B cell (primary cell): ENCODE results near the gene FSIP1. TPM values are rescaled to one million over a fixed set of nuclear protein-coding genes. Genes with fewer than 3 reads are reported as not detected.

Experiments used
- ATAC-seq: fragments of 200-7000 bp; cut with Tn5 transposase; one replicate; pipeline ENCODE4 v1.10.0; 2021; ENCODE audit warnings: low read depth, mild to moderate bottlenecking, moderate number of reproducible peaks, moderate library complexity
- CTCF ChIA-PET: fragments of 350-600 bp; sonication (Branson Sonifier 250); formaldehyde crosslinking; loops from one replicate; lab custom pipeline; 2021; ENCODE audit warnings: antibody characterized with exemption, inconsistent platforms; lab: Charles Lee
- POLR2A ChIA-PET: fragments of 350-600 bp; sonication (Branson Sonifier 250); formaldehyde crosslinking; loops from one replicate; lab custom pipeline; 2021; ENCODE audit warnings: antibody characterized with exemption; lab: Charles Lee
- DNase-seq: peaks from one replicate; pipeline ENCODE4 v3.0.0; 2013
- H2AFZ ChIP-seq: 2 replicates; pipeline ENCODE4 v1.6.1; 2012; ENCODE audit warnings: mild to moderate bottlenecking, low read depth, low read length; ENCODE audit not compliant: insufficient read depth, poor library complexity, severe bottlenecking
- H3K27ac ChIP-seq, 2 donors: 1 replicate in 1 of 2; 2 replicates in 1 of 2; pipeline ENCODE4 v1.5.1; 2012 to 2013; ENCODE audit warnings: low read length in 2 of 2, mild to moderate bottlenecking in 2 of 2, moderate library complexity in 1 of 2
- H3K27me3 ChIP-seq, 4 experiments: fragments of 200-600 bp in 1 of 4; sonication (generic) in 1 of 4; replicated peaks in 1 of 4; 1 replicate in 2 of 4; 2 replicates in 2 of 4; pipeline versions ENCODE4 v1.6.1 to v1.7.0; 2013 to 2016; ENCODE audit warnings: low read length in 3 of 4, mild to moderate bottlenecking in 2 of 4, mixed read lengths in 1 of 4, moderate library complexity in 1 of 4; ENCODE audit not compliant: insufficient read depth in 4 of 4, control insufficient read depth in 3 of 4; ENCODE audit errors: control extremely low read depth in 1 of 4
- H3K36me3 ChIP-seq, 2 experiments: replicated peaks in 1 of 2; 1 replicate in 1 of 2; 2 replicates in 1 of 2; pipeline versions ENCODE4 v1.6.1 to v1.7.1; 2013; ENCODE audit warnings: low read length in 1 of 2; ENCODE audit not compliant: insufficient read depth in 2 of 2, control insufficient read depth in 1 of 2; ENCODE audit errors: control extremely low read depth in 1 of 2, extremely low read depth in 1 of 2
- H3K4me1 ChIP-seq, 2 donors: fragments of 200-600 bp in 1 of 2; sonication (generic) in 1 of 2; 1 replicate in 1 of 2; 2 replicates in 1 of 2; pipeline versions ENCODE4 v1.5.1 to v1.6.1; 2013 to 2017; ENCODE audit warnings: low read length in 2 of 2; ENCODE audit not compliant: control insufficient read depth in 2 of 2, insufficient read depth in 2 of 2
- H3K4me2 ChIP-seq: replicated peaks from 2 replicates; pipeline ENCODE3; 2012; ENCODE audit warnings: mild to moderate bottlenecking, low read depth, low read length; ENCODE audit not compliant: poor library complexity, severe bottlenecking
- H3K4me3 ChIP-seq, 5 experiments: fragments of 200-600 bp in 1 of 5; sonication (generic) in 1 of 5; 1 replicate in 3 of 5; 2 replicates in 2 of 5; pipeline versions ENCODE4 v1.5.1 to v1.7.0; 2011 to 2016; ENCODE audit warnings: low read length in 4 of 5, mild to moderate bottlenecking in 4 of 5, low read depth in 2 of 5, control low read depth in 1 of 5, moderate library complexity in 1 of 5; ENCODE audit not compliant: insufficient read depth in 1 of 5; ENCODE audit errors: control extremely low read depth in 1 of 5, extremely low read depth in 1 of 5
- H3K79me2 ChIP-seq: fragments of 200-600 bp; sonication (generic); one replicate; pipeline ENCODE4 v1.6.0; 2016; ENCODE audit warnings: low read length; ENCODE audit not compliant: control insufficient read depth, insufficient read depth
- H3K9ac ChIP-seq: fragments of 200-600 bp; sonication (generic); 2 replicates; pipeline ENCODE4 v1.6.1; 2017; ENCODE audit warnings: mild to moderate bottlenecking, low read length, moderate library complexity
- H3K9me3 ChIP-seq, 3 donors: one replicate each; pipeline versions ENCODE4 v1.6.1 to v1.7.1; 2013; ENCODE audit warnings: low read length in 2 of 3; ENCODE audit not compliant: control insufficient read depth in 2 of 3, insufficient read depth in 1 of 3; ENCODE audit errors: control extremely low read depth in 1 of 3
- H4K20me1 ChIP-seq: 2 replicates; pipeline ENCODE4 v1.6.0; 2012; ENCODE audit warnings: mild to moderate bottlenecking, low read length; ENCODE audit not compliant: insufficient read depth, control insufficient read depth, poor library complexity, severe bottlenecking
- H3K27ac Mint-ChIP-seq: one replicate; pipeline ENCODE4 v1.8.0; 2021; ENCODE audit warnings: mixed read lengths
- H3K27me3 Mint-ChIP-seq: one replicate; pipeline ENCODE4 v1.8.0; 2021; ENCODE audit warnings: mixed read lengths
- H3K4me1 Mint-ChIP-seq: one replicate; pipeline ENCODE4 v1.8.0; 2021; ENCODE audit warnings: mixed read lengths
- H3K4me3 Mint-ChIP-seq: one replicate; pipeline ENCODE4 v1.8.0; 2021; ENCODE audit warnings: mixed read lengths
- H3K9me3 Mint-ChIP-seq: one replicate; pipeline ENCODE4 v1.8.0; 2022; ENCODE audit warnings: mixed read lengths; ENCODE audit not compliant: insufficient read depth
- EZH2 ChIP-seq: IDR thresholded peaks from 2 replicates; pipeline ENCODE4 v1.6.1; 2012; ENCODE audit warnings: borderline replicate concordance, low read depth, mild to moderate bottlenecking, moderate library complexity, low read length; ENCODE audit not compliant: insufficient read depth, poor library complexity, severe bottlenecking
- WGBS: methylation state at CpG from one replicate; pipeline ENCODE4 v1.1.5; 2013; ENCODE audit warnings: missing lambda C conversion rate; ENCODE audit not compliant: insufficient coverage; 5-methylcytosine and 5-hydroxymethylcytosine counted together
- intact Hi-C: fragments of 100-400 bp; cut with micrococcal nuclease; formaldehyde crosslinking; loops from one replicate; pipeline ENCODE4 v1.10.0; 2022
- polyA plus RNA-seq: library from polyadenylated mRNA; depleted of rRNA; stranded (reverse); fragments of >200 nt; gene quantifications from 2 replicates; pipeline ENCODE4 v1.2.3, GENCODE V29; 2012
- total RNA-seq, 2 donors: library from RNA; stranded (reverse); fragments of 120-200 nt in 1 of 2; gene quantifications; 1 replicate in 1 of 2; 2 replicates in 1 of 2; pipeline versions ENCODE4 v1.2.3 to v1.2.4, GENCODE V29; 2013 to 2022
- TF ChIP-seq, protein P1 (sequence below): fragments of 200-600 bp; IDR thresholded peaks from one replicate; pipeline ENCODE4 v1.8.0; 2022; ENCODE audit warnings: antibody characterized with exemption, mild to moderate bottlenecking

FSIP1 gene
- total and polyA plus RNA-seq, 2 donors (not counting 1 experiment from before 2014, with no cell fraction given): 0.19 to 0.49 TPM

DNA sequence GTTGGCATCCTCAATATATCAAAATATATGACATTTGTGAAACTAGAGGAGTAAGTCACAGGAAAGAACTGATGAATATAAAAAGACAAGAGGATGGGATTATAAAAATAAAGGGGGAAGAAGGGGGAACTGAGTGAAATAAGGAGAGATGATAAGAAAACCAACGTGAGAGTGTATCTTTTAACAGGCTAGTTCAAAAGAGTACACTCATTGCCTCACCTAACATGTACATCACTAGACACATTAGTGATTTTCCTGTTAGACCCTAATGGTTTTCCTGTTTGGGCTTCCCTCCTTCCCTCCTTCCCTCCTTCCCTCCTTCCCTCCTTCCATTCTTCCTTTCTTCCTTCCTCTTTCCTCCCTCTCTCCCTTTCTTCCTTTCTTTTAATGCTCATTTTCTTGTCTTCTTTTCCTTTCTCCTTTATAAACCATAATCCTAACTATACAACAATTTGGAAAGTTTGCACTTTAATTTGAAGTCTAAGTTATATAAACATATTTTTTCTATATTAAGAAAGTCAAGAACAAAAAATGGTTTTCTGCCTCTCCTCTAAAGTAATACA is 35.8 kb downstream of the FSIP1 start:
- POLR2A ChIA-PET: no interaction called here
- WGBS: no CpG with 5 or more reads among the region's 1 CpG
- Histone ChIP-seq H3K27me3 (peaks cover 0 to 12% (median 0%) of the 10 kb centered on the region in 4 experiments), H2AFZ (no peak overlapping the region), H3K4me3 (no peak overlapping the region), H3K27ac (no peak overlapping the region), H3K9ac (no peak overlapping the region), H3K4me2 (no peak overlapping the region), H3K9me3 (no peaks in the 10 kb centered on the region), H3K36me3 (no peaks in the 10 kb centered on the region), H3K4me1 (no peaks in the 10 kb centered on the region), H3K79me2 (no peaks in the 10 kb centered on the region), H4K20me1 (no peaks in the 10 kb centered on the region)
- DNase-seq: no peak
- H3K27ac Mint-ChIP-seq: no peak overlapping the region
- intact Hi-C loops: no loop called here
- ATAC-seq: no peak
- no peaks in the 10 kb centered on the region for H3K4me1 Mint-ChIP-seq
- peaks cover 44% of the 10 kb centered on the region for H3K27me3 Mint-ChIP-seq
- H3K9me3 Mint-ChIP-seq: no peaks in the 10 kb centered on the region
- CTCF ChIA-PET: no interaction called here
- no peak overlapping the region for H3K4me3 Mint-ChIP-seq
- TF ChIP-seq, protein P1, sequence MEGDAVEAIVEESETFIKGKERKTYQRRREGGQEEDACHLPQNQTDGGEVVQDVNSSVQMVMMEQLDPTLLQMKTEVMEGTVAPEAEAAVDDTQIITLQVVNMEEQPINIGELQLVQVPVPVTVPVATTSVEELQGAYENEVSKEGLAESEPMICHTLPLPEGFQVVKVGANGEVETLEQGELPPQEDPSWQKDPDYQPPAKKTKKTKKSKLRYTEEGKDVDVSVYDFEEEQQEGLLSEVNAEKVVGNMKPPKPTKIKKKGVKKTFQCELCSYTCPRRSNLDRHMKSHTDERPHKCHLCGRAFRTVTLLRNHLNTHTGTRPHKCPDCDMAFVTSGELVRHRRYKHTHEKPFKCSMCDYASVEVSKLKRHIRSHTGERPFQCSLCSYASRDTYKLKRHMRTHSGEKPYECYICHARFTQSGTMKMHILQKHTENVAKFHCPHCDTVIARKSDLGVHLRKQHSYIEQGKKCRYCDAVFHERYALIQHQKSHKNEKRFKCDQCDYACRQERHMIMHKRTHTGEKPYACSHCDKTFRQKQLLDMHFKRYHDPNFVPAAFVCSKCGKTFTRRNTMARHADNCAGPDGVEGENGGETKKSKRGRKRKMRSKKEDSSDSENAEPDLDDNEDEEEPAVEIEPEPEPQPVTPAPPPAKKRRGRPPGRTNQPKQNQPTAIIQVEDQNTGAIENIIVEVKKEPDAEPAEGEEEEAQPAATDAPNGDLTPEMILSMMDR: no peak
- no peak for TF ChIP-seq EZH2

DNA sequence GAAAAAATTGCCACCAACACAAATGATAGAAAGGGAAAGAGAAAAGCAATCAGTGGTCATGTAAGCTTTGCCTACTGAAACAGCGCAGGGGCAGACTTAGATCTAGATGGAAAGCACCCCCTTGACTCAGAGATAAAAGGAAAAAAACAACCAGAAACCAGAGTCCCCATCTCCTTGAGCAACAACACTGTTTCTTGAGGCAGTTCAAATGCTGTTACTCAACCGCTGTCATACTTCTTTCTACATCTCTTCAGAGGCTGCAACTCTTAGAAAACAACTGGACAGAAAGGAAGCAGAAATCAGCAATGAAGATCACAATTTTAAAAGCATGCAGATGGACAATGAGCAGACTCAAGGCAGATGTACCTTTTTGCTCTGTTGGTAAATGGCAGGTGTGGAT is 36.5 kb downstream of the FSIP1 start:
- intact Hi-C loops: no loop called here
- Histone ChIP-seq H3K9me3 (no peaks in the 10 kb centered on the region), H3K27me3 (peaks cover 0 to 12% (median 0%) of the 10 kb centered on the region in 4 experiments), H3K4me1 (no peaks in the 10 kb centered on the region), H2AFZ (no peak overlapping the region), H3K36me3 (no peaks in the 10 kb centered on the region), H3K9ac (no peak overlapping the region), H3K27ac (no peak overlapping the region), H3K79me2 (no peaks in the 10 kb centered on the region), H3K4me2 (no peak overlapping the region), H3K4me3 (no peak overlapping the region), H4K20me1 (no peaks in the 10 kb centered on the region)
- ChIA-PET CTCF (interaction anchor here (2.0 kb wide), 1 partner anchor 11 kb away, joined by 11 read pairs; no protein-coding TSS in a partner anchor), POLR2A (no interaction called here)
- TF ChIP-seq EZH2: no peak
- TF ChIP-seq, protein P1: no peak
- Mint-ChIP-seq H3K27ac (no peak overlapping the region), H3K4me1 (no peaks in the 10 kb centered on the region), H3K4me3 (no peak overlapping the region), H3K27me3 (peaks cover 40% of the 10 kb centered on the region), H3K9me3 (no peaks in the 10 kb centered on the region)
- ATAC-seq (no peak), DNase-seq (no peak)
- WGBS: 100% methylated on average over 1 of the region's 2 CpGs
